Endothelial cell of umbilical vein (primary cell): ENCODE results near the gene URAD. TPM values are rescaled to one million over a fixed set of nuclear protein-coding genes. Genes with fewer than 3 reads are reported as not detected.

Source experiments
- BruUV-seq: library from RNA; stranded (reverse); fragments of 400-500 nt; replicated peaks from 2 replicates; lab custom pipeline; 2021; lab: Mats Ljungman, UMichigan
- CTCF ChIA-PET: fragments of 300-600, 350-600 bp; sonication (Branson Sonifier 250); formaldehyde crosslinking; loops from one replicate; lab custom pipeline; 2021; ENCODE audit warnings: antibody characterized with exemption, inconsistent platforms; lab: Charles Lee
- POLR2A ChIA-PET: fragments of 300-600, 350-600 bp; sonication (Branson Sonifier 250); formaldehyde crosslinking; loops from one replicate; lab custom pipeline; 2021; ENCODE audit warnings: antibody characterized with exemption, inconsistent platforms; lab: Charles Lee
- DNase-seq: peaks from one replicate; pipeline ENCODE4 v3.0.0-alpha.2; 2011; ENCODE audit warnings: low read depth, low spot score
- FAIRE-seq: peaks from 2 replicates; lab custom pipeline; 2011; peaks lifted over from hg19 to GRCh38; lab: Jason Lieb, UNC
- H2AFZ ChIP-seq: 2 replicates; pipeline ENCODE4 v1.6.0; 2012; ENCODE audit warnings: low read depth, low read length, control low read depth, inconsistent platforms
- H3K27ac ChIP-seq: 2 replicates; pipeline ENCODE4 v1.5.1; 2011; ENCODE audit warnings: low read depth, mild to moderate bottlenecking, control low read depth, low read length, moderate library complexity; ENCODE audit not compliant: insufficient read depth
- H3K27me3 ChIP-seq, 2 experiments: 2 replicates each; pipeline versions ENCODE4 v1.6.0 to v1.6.1; 2011; ENCODE audit warnings: low read length in 2 of 2, mixed read lengths in 1 of 2; ENCODE audit not compliant: control insufficient read depth in 2 of 2, insufficient read depth in 2 of 2
- H3K36me3 ChIP-seq, 2 experiments: 2 replicates in 1 of 2; 3 replicates in 1 of 2; pipeline ENCODE4 v1.5.1; 2011; ENCODE audit warnings: low read length in 2 of 2, mild to moderate bottlenecking in 1 of 2, moderate library complexity in 1 of 2; ENCODE audit not compliant: control insufficient read depth in 2 of 2, insufficient read depth in 2 of 2; ENCODE audit errors: extremely low read depth in 1 of 2
- H3K4me1 ChIP-seq: 3 replicates; pipeline ENCODE4 v1.5.1; 2011; ENCODE audit warnings: mild to moderate bottlenecking, low read length; ENCODE audit not compliant: control insufficient read depth, insufficient read depth; ENCODE audit errors: extremely low read depth
- H3K4me2 ChIP-seq: 2 replicates; pipeline ENCODE4 v1.6.1; 2011; ENCODE audit warnings: low read length, control low read depth, mixed read lengths; ENCODE audit not compliant: insufficient read depth
- H3K4me3 ChIP-seq, 3 experiments: fragments of 200-600 bp in 1 of 3; sonication (generic), shearing (Covaris generic) in 1 of 3; replicated peaks in 1 of 3; 2 replicates each; pipeline ENCODE4 v1.5.1; 2011 to 2016; ENCODE audit warnings: control low read depth in 3 of 3, low read length in 3 of 3, mild to moderate bottlenecking in 2 of 3, inconsistent platforms in 1 of 3, low read depth in 1 of 3, moderate library complexity in 1 of 3; ENCODE audit not compliant: insufficient read depth in 1 of 3
- H3K79me2 ChIP-seq: 2 replicates; pipeline ENCODE4 v1.6.0; 2012; ENCODE audit warnings: low read length, inconsistent platforms; ENCODE audit not compliant: control insufficient read depth, insufficient read depth
- H3K9ac ChIP-seq: replicated peaks from 2 replicates; pipeline ENCODE3; 2011; ENCODE audit warnings: low read length, control low read depth; ENCODE audit not compliant: insufficient read depth; ENCODE audit errors: extremely low read depth
- H3K9me1 ChIP-seq: replicated peaks from 3 replicates; pipeline ENCODE4 v1.6.0; 2011; ENCODE audit warnings: mild to moderate bottlenecking, low read length; ENCODE audit not compliant: control insufficient read depth, insufficient read depth; ENCODE audit errors: extremely low read depth
- H3K9me3 ChIP-seq: replicated peaks from 2 replicates; pipeline ENCODE4 v1.5.1; 2012; ENCODE audit warnings: low read length, inconsistent platforms; ENCODE audit not compliant: control insufficient read depth, insufficient read depth
- H4K20me1 ChIP-seq: replicated peaks from 2 replicates; pipeline ENCODE3; 2011; ENCODE audit warnings: mild to moderate bottlenecking, low read length; ENCODE audit not compliant: control insufficient read depth, insufficient read depth; ENCODE audit errors: extremely low read depth
- EZH2 ChIP-seq: IDR thresholded peaks from 2 replicates; pipeline ENCODE4 v1.6.1; 2012; ENCODE audit warnings: borderline replicate concordance, low read depth, mild to moderate bottlenecking, moderate library complexity, low read length, inconsistent platforms; ENCODE audit not compliant: severe bottlenecking
- FOS ChIP-seq: IDR thresholded peaks from 2 replicates; pipeline ENCODE4 v1.6.1; 2011; ENCODE audit warnings: mild to moderate bottlenecking, low read length, moderate library complexity, borderline replicate concordance; ENCODE audit not compliant: insufficient read depth
- GATA2 ChIP-seq: IDR thresholded peaks from 2 replicates; pipeline ENCODE4 v1.7.0; 2011; ENCODE audit warnings: low read depth, mild to moderate bottlenecking, moderate library complexity, mixed read lengths, low read length; ENCODE audit not compliant: insufficient read length, insufficient read depth
- JUN ChIP-seq: IDR thresholded peaks from 2 replicates; pipeline ENCODE4 v1.6.1; 2011; ENCODE audit warnings: borderline replicate concordance, low read depth; ENCODE audit not compliant: insufficient read length, insufficient read depth
- MYC ChIP-seq: IDR thresholded peaks from one replicate; pipeline ENCODE4 v1.6.1; 2011; ENCODE audit warnings: mild to moderate bottlenecking, low read depth, low read length
- POLR2A ChIP-seq: IDR thresholded peaks from 2 replicates; pipeline ENCODE4 v1.6.1; 2012; ENCODE audit warnings: low read depth, mild to moderate bottlenecking, control low read depth, low read length
- POLR2AphosphoS5 ChIP-seq: IDR thresholded peaks from 2 replicates; pipeline ENCODE4 v1.6.1; 2012; ENCODE audit warnings: low read depth, mild to moderate bottlenecking, control low read depth, low read length, moderate library complexity; ENCODE audit not compliant: insufficient read depth
- dilution Hi-C: fragments of 300-500 bp; cut with MboI; formaldehyde crosslinking; loops from one replicate; pipeline ENCODE4 v1.15.0; 2019; ENCODE audit warnings: low sequenced_read_pairs; ENCODE audit not compliant: extremely low pct_ligation_motif_present
- intact Hi-C: fragments of 100-400 bp; cut with micrococcal nuclease; formaldehyde crosslinking; loops from one replicate; pipeline ENCODE4 v1.10.0; 2022
- polyA plus RNA-seq, 4 experiments: library from polyadenylated mRNA; depleted of rRNA in 3 of 4; stranded (reverse) in 3 of 4; unstranded in 1 of 4; fragments of >200 nt; gene quantifications; 2 replicates each; pipeline versions ENCODE4 v1.2.1 to v1.2.3, GENCODE V29; 2011 to 2012; ENCODE audit warnings: missing spikeins in 1 of 4
- total RNA-seq: library from RNA; stranded (reverse); gene quantifications from 2 replicates; pipeline ENCODE4 v1.2.3, GENCODE V29; 2021
- TF ChIP-seq, protein P1 (sequence below), 2 donors: IDR thresholded peaks; 1 replicate in 1 of 2; 2 replicates in 1 of 2; pipeline ENCODE4 v1.5.1; 2011; ENCODE audit warnings: low read length in 2 of 2, mild to moderate bottlenecking in 2 of 2, moderate library complexity in 2 of 2, control low read depth in 1 of 2, inconsistent platforms in 1 of 2, low read depth in 1 of 2; ENCODE audit not compliant: insufficient read depth in 1 of 2; ENCODE audit errors: extremely low read depth in 1 of 2
- TF ChIP-seq, protein P2 (sequence below): IDR thresholded peaks from 2 replicates; pipeline ENCODE4 v1.6.1; 2011; ENCODE audit not compliant: insufficient read depth, insufficient read length

Gene URAD
- total and polyA plus RNA-seq, 2 donors (not counting 3 experiments of a cell fraction or from before 2014, with no cell fraction given): not detected

DNA sequence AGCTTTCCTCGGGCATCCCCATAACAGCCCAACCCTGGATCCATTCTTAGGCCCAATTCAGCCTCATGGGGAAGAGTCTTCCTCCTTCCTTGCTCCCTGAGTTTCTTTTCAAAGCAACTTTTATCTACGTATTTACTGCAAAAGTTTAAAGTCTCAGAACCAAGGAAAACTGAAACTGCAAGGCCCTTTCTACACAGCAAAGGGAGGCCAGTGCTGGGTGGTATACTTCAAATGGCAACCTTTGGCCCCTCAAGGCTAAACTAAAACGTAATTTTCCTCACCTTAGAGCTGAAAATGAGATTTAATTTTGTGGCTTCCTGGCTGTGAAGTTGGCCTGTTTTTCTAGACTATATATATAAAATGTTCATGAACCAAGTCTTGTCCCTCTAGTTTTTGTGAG, 25.0 kb downstream of the URAD start:
- Histone ChIP-seq H3K79me2 (no peaks in the 10 kb centered on the region), H3K27ac (no peak overlapping the region), H3K36me3 (no peaks in the 10 kb centered on the region), H3K4me1 (peaks cover 3% of the 10 kb centered on the region), H4K20me1 (no peaks in the 10 kb centered on the region), H3K9ac (no peak overlapping the region), H3K9me1 (no peaks in the 10 kb centered on the region), H3K9me3 (no peaks in the 10 kb centered on the region), H3K4me2 (no peak overlapping the region), H3K27me3 (peaks cover 79 to 96% of the 10 kb centered on the region in 2 experiments), H2AFZ (no peak overlapping the region), H3K4me3 (no peak overlapping the region)
- ChIA-PET CTCF (interaction anchor here (2.2 kb wide), 1 partner anchor 10 kb away, joined by 15 read pairs; no protein-coding TSS in a partner anchor), POLR2A (no interaction called here)
- TF ChIP-seq, protein P1, sequence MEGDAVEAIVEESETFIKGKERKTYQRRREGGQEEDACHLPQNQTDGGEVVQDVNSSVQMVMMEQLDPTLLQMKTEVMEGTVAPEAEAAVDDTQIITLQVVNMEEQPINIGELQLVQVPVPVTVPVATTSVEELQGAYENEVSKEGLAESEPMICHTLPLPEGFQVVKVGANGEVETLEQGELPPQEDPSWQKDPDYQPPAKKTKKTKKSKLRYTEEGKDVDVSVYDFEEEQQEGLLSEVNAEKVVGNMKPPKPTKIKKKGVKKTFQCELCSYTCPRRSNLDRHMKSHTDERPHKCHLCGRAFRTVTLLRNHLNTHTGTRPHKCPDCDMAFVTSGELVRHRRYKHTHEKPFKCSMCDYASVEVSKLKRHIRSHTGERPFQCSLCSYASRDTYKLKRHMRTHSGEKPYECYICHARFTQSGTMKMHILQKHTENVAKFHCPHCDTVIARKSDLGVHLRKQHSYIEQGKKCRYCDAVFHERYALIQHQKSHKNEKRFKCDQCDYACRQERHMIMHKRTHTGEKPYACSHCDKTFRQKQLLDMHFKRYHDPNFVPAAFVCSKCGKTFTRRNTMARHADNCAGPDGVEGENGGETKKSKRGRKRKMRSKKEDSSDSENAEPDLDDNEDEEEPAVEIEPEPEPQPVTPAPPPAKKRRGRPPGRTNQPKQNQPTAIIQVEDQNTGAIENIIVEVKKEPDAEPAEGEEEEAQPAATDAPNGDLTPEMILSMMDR (IDR thresholded peaks at IDR 0.05; ENCODE audit: extremely low read depth in 1 of 2, insufficient read depth in 1 of 2, low read depth in 1 of 2, low read length in 2 of 2): no peak
- TF ChIP-seq EZH2: no peak
- TF ChIP-seq MYC: no peak
- no peak for TF ChIP-seq GATA2
- TF ChIP-seq POLR2A: no peak
- no peak for TF ChIP-seq FOS
- TF ChIP-seq POLR2AphosphoS5: no peak
- TF ChIP-seq, protein P2, sequence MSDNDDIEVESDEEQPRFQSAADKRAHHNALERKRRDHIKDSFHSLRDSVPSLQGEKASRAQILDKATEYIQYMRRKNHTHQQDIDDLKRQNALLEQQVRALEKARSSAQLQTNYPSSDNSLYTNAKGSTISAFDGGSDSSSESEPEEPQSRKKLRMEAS: no peak
- TF ChIP-seq JUN: no peak
- FAIRE-seq: no peak
- dilution Hi-C loops (no loop called here), intact Hi-C loops (no loop called here)
- DNase-seq: no peak
- no TSS peak for BruUV-seq
